GM12878 (cell line): ENCODE measurements around the gene ZACN.

Experiments
- CEBPB ChIP-seq, 2 experiments: fragments of 150-350 bp in 1 of 2; IDR thresholded peaks; 2 replicates each; pipeline ENCODE4 v1.6.1; 2012 to 2014; ENCODE audit warnings: low read depth in 2 of 2, low read length in 2 of 2, borderline replicate concordance in 1 of 2, inconsistent platforms in 1 of 2
- POLR2A ChIP-seq: IDR thresholded peaks from 2 replicates; pipeline ENCODE4 v1.6.1; 2011; ENCODE audit warnings: low read depth, mild to moderate bottlenecking, low read length
- TF ChIP-seq, protein P1 (sequence below), 3 experiments: IDR thresholded peaks in 2 of 3; conservative IDR thresholded peaks in 1 of 3; 2 replicates each; pipeline ENCODE4 v1.5.1; 2011; ENCODE audit warnings: low read depth in 3 of 3, low read length in 3 of 3, mild to moderate bottlenecking in 3 of 3, control low read depth in 2 of 3, moderate library complexity in 2 of 3, inconsistent platforms in 1 of 3, mixed read lengths in 1 of 3; ENCODE audit not compliant: control insufficient read depth in 2 of 3, insufficient read depth in 1 of 3; ENCODE audit errors: extremely low read depth in 1 of 3

DNA sequence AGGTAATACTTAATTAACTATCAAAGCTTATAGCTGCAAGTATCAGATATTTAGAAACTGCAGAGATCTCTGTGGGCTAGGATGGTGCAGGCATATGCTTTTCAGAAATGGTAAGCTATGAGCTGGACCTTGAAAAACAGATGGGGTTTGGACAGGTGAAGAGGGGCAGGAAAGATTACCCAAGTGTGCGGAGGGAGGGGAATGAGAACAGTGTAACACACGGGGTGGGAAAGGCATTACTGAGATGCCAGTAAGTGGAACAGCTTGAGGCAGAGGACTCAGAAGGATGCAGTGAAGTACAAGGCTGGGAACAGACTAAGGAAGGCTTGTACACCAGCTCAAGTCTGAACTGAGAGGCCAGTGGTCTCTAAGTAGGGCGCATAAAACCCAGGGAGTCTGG lies 29.7 kb upstream of the ZACN start:
- TF ChIP-seq CEBPB (IDR thresholded peaks at IDR 0.05; ENCODE audit: borderline replicate concordance in 1 of 2, low read depth in 2 of 2, low read length in 2 of 2) (no peak), POLR2A (no peak)
- TF ChIP-seq, protein P1, sequence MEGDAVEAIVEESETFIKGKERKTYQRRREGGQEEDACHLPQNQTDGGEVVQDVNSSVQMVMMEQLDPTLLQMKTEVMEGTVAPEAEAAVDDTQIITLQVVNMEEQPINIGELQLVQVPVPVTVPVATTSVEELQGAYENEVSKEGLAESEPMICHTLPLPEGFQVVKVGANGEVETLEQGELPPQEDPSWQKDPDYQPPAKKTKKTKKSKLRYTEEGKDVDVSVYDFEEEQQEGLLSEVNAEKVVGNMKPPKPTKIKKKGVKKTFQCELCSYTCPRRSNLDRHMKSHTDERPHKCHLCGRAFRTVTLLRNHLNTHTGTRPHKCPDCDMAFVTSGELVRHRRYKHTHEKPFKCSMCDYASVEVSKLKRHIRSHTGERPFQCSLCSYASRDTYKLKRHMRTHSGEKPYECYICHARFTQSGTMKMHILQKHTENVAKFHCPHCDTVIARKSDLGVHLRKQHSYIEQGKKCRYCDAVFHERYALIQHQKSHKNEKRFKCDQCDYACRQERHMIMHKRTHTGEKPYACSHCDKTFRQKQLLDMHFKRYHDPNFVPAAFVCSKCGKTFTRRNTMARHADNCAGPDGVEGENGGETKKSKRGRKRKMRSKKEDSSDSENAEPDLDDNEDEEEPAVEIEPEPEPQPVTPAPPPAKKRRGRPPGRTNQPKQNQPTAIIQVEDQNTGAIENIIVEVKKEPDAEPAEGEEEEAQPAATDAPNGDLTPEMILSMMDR (IDR thresholded peaks at IDR 0.05 in 2 of 3, conservative IDR thresholded peaks at IDR 0.05 in 1 of 3; ENCODE audit: control insufficient read depth in 2 of 3, extremely low read depth in 1 of 3, insufficient read depth in 1 of 3, low read depth in 3 of 3, low read length in 3 of 3): no peak
